ENCODE measurements around the gene TMOD4.
"Not testable (repeated sequence)": the region's sequence is repeated elsewhere in the genome, so short reads cannot be mapped to it uniquely, and the experiment has no call there.

TMOD4 gene

DNA sequence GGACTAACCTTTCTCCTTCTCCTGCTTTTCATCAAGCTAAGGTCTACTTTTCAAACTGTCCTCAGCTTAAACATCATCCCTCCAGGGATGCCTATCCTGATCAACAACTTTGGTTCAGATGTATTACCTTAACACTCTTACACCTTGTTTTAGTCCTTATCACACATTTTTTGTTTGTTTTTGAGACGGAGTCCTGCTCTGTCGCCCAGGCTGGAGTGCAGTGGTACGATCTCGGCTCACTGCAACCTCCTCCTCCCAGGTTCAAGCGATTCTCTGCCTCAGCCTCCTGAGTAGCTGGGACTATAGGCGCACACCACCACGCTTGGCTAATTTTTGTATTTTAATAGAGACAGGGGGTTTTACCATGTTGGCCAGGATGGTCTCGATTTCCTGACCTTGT is 12.9 kb upstream of the TMOD4 start:
- H3K4me2 ChIP-seq (ENCODE audit: low read length); DNase-seq; H2BK15ac ChIP-seq (replicated peaks; ENCODE audit: low read depth); H2BK120ac ChIP-seq (ENCODE audit: low read depth, low read length); H4K8ac ChIP-seq (ENCODE audit: low read depth, low read length); H3K4me1 ChIP-seq (ENCODE audit: control insufficient read depth, low read depth, low read length); H3K79me1 ChIP-seq (ENCODE audit: low read length); H3K4me3 ChIP-seq (ENCODE audit: low read length); H3K27me3 ChIP-seq (ENCODE audit: insufficient read depth, low read length, poor library complexity); H3K18ac ChIP-seq (ENCODE audit: low read length); H4K5ac ChIP-seq (ENCODE audit: low read length); H3K27ac ChIP-seq (ENCODE audit: low read depth, low read length); H3K4ac ChIP-seq (ENCODE audit: low read depth, low read length); H2AK5ac ChIP-seq (ENCODE audit: low read length); H3K23ac ChIP-seq (ENCODE audit: low read length); H3K36me3 ChIP-seq (ENCODE audit: control insufficient read depth, insufficient read depth, low read length); H2BK5ac ChIP-seq (ENCODE audit: low read length); H3K56ac ChIP-seq (ENCODE audit: low read length): not testable (repeated sequence)
- Histone ChIP-seq H3K79me2 (ENCODE audit: control insufficient read depth, insufficient read depth, low read length) (peaks cover 12% of the 10 kb centered on the region), H3K9ac (ENCODE audit: low read length) (peak overlapping the region; percentile 72)
- no CpG with 5 or more reads among the region's 8 CpGs for WGBS (ENCODE audit: extremely low coverage, insufficient coverage, low lambda C conversion rate)

DNA sequence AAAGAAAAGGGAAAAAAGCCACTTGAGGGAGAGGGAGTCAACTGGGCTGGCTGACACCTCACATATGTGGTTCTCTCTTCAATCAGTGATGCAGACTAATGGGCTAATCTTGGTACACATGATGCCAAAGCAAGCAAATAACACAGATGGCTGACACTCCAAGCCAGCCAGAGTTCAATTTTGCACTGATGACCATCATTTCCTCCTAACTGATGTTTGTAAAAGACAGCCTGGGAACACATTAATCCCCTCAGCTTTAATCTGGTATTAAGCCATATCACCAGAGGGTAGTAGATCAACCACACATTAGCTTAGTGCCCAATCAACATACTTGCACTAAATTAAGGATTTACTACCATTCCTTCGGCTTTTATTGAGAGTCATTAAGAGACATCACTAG is 11.4 kb upstream of the TMOD4 start:
- H3K18ac ChIP-seq (ENCODE audit: low read length), result no peak overlapping the region
- H3K4me2 ChIP-seq (ENCODE audit: low read length), result no peak overlapping the region
- H3K27ac ChIP-seq (ENCODE audit: low read depth, low read length), result no peak overlapping the region
- H2BK15ac ChIP-seq (replicated peaks; ENCODE audit: low read depth), result no peak overlapping the region
- H4K8ac ChIP-seq (ENCODE audit: low read depth, low read length), result no peak overlapping the region
- WGBS (ENCODE audit: extremely low coverage, insufficient coverage, low lambda C conversion rate), result no CpG with 5 or more reads among the region's 1 CpG
- H3K79me1 ChIP-seq (ENCODE audit: low read length), result peaks cover 8% of the 10 kb centered on the region
- peaks cover 8% of the 10 kb centered on the region for H3K36me3 ChIP-seq (ENCODE audit: control insufficient read depth, insufficient read depth, low read length)
- no peak overlapping the region for H3K23ac ChIP-seq (ENCODE audit: low read length)
- no peak overlapping the region for H3K9ac ChIP-seq (ENCODE audit: low read length)
- no peaks in the 10 kb centered on the region for H3K27me3 ChIP-seq (ENCODE audit: insufficient read depth, low read length, poor library complexity)
- no peak for DNase-seq
- H2BK5ac ChIP-seq (ENCODE audit: low read length), result no peak overlapping the region
- H3K4ac ChIP-seq (ENCODE audit: low read depth, low read length), result no peak overlapping the region
- no peak overlapping the region for H3K4me3 ChIP-seq (ENCODE audit: low read length)
- no peak overlapping the region for H4K5ac ChIP-seq (ENCODE audit: low read length)
- no peaks in the 10 kb centered on the region for H3K4me1 ChIP-seq (ENCODE audit: control insufficient read depth, low read depth, low read length)
- peaks cover 12% of the 10 kb centered on the region for H3K79me2 ChIP-seq (ENCODE audit: control insufficient read depth, insufficient read depth, low read length)
- H2BK120ac ChIP-seq (ENCODE audit: low read depth, low read length), result no peak overlapping the region
- H2AK5ac ChIP-seq (ENCODE audit: low read length), result no peak overlapping the region
- no peak overlapping the region for H3K56ac ChIP-seq (ENCODE audit: low read length)

DNA sequence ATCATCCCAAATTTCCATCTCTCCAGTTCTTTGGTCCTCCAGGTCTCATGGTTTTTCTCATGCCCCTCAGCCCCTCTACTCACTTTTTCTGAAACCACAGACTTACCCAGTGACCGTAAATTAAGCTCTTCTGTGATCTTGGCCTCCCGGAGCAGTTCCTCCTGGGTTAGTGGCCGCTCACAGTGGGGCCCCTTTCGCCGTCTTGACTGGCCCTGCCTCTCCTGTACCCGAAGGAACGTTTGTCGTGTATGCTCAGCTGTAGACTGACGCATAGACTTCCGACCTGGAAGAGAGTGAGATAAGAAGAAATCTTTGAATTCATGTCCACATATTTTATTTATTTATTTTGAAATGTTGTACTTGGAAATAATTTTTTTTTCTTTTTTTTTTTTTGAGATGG is 8.4 kb upstream of the TMOD4 start:
- Histone ChIP-seq H3K4ac (ENCODE audit: low read depth, low read length) (no peak overlapping the region), H2BK120ac (ENCODE audit: low read depth, low read length) (no peak overlapping the region), H3K79me2 (ENCODE audit: control insufficient read depth, insufficient read depth, low read length) (peaks cover 9% of the 10 kb centered on the region), H2BK5ac (ENCODE audit: low read length) (no peak overlapping the region), H3K4me2 (ENCODE audit: low read length) (no peak overlapping the region), H3K4me1 (ENCODE audit: control insufficient read depth, low read depth, low read length) (no peaks in the 10 kb centered on the region), H3K18ac (ENCODE audit: low read length) (no peak overlapping the region), H3K9ac (ENCODE audit: low read length) (no peak overlapping the region), H3K36me3 (ENCODE audit: control insufficient read depth, insufficient read depth, low read length) (peaks cover 11% of the 10 kb centered on the region), H3K23ac (ENCODE audit: low read length) (no peak overlapping the region), H2AK5ac (ENCODE audit: low read length) (no peak overlapping the region), H3K4me3 (ENCODE audit: low read length) (no peak overlapping the region), H4K8ac (ENCODE audit: low read depth, low read length) (no peak overlapping the region), H2BK15ac (replicated peaks; ENCODE audit: low read depth) (no peak overlapping the region), H3K56ac (ENCODE audit: low read length) (no peak overlapping the region), H3K27me3 (ENCODE audit: insufficient read depth, low read length, poor library complexity) (no peaks in the 10 kb centered on the region), H4K5ac (ENCODE audit: low read length) (no peak overlapping the region), H3K79me1 (ENCODE audit: low read length) (peaks cover 8% of the 10 kb centered on the region), H3K27ac (ENCODE audit: low read depth, low read length) (no peak overlapping the region)
- no CpG with 5 or more reads among the region's 10 CpGs for WGBS (ENCODE audit: extremely low coverage, insufficient coverage, low lambda C conversion rate)
- DNase-seq, result no peak

DNA sequence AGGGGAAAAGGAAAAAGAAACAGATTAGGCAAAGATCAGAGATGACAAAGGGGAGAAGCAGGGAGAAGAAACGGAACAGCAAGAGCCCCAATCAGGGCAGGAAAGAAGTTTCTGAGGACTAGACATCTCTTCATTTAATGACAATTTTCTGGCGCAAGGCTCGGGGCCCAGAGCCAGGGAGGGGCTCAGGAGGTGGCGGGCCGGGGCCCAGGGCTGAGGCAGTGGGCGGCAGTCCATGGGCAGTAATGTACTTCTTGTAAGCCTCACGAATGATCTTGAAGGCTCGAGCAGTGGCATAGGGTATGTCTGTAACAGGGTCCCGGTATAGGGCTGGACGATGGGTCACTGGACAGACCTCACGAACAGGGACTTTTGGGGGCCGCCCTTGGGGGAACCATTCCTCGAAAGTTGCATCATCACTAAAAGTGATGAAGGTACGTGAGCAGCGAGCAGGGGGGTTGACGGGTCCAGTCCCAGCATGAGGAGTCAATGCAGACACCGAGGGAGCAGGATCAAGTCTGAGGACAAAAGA is 799 bp upstream of the TMOD4 start:
- Histone ChIP-seq H3K27ac (ENCODE audit: low read depth, low read length) (no peak overlapping the region), H3K79me1 (ENCODE audit: low read length) (no peaks in the 10 kb centered on the region), H2AK5ac (ENCODE audit: low read length) (no peak overlapping the region), H3K27me3 (ENCODE audit: insufficient read depth, low read length, poor library complexity) (no peaks in the 10 kb centered on the region), H3K4me3 (ENCODE audit: low read length) (no peak overlapping the region), H3K4me1 (ENCODE audit: control insufficient read depth, low read depth, low read length) (no peaks in the 10 kb centered on the region), H3K18ac (ENCODE audit: low read length) (no peak overlapping the region), H2BK15ac (replicated peaks; ENCODE audit: low read depth) (no peak overlapping the region), H3K9ac (ENCODE audit: low read length) (no peak overlapping the region), H2BK120ac (ENCODE audit: low read depth, low read length) (no peak overlapping the region), H3K4me2 (ENCODE audit: low read length) (no peak overlapping the region), H3K79me2 (ENCODE audit: control insufficient read depth, insufficient read depth, low read length) (no peaks in the 10 kb centered on the region), H3K56ac (ENCODE audit: low read length) (no peak overlapping the region), H3K23ac (ENCODE audit: low read length) (no peak overlapping the region), H4K8ac (ENCODE audit: low read depth, low read length) (no peak overlapping the region), H4K5ac (ENCODE audit: low read length) (no peak overlapping the region), H2BK5ac (ENCODE audit: low read length) (no peak overlapping the region), H3K4ac (ENCODE audit: low read depth, low read length) (no peak overlapping the region), H3K36me3 (ENCODE audit: control insufficient read depth, insufficient read depth, low read length) (peaks cover 4% of the 10 kb centered on the region)
- no peak for DNase-seq
- WGBS (ENCODE audit: extremely low coverage, insufficient coverage, low lambda C conversion rate), result no CpG with 5 or more reads among the region's 17 CpGs

DNA sequence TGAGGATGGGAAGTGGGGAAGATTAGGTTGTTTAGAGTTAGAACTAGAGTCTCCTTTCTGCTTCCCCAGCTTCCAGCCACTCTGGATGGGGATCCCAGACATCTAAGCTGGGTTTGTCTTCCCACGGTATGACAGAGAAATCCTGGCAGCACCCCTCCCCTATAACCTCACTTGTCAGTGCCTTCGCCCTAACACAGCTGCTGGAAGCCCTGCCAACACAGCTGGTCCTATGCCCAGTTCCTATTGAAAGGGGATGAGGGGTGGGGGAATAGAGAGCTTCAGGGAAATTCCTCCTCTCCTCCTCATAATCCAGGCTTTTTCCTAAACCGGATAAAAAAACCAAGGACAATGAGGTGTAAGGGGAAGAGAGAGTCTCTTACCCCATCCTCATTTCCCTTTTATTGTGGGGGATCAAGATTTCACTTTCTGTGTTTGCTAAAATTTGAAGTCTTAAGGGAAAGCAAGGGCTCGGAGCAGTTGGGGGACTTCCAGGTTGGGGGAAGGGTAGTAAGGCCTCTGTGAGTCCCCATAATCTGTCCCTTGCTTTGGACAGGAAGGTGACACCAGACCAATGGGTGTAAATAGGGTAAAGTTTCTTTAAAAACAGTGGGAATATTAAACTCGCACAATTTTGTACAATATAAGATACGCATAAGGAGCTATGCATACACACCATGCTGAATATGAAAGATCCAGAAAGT is 590 bp downstream of the TMOD4 start:
- Histone ChIP-seq H2BK120ac (ENCODE audit: low read depth, low read length) (no peak overlapping the region), H3K23ac (ENCODE audit: low read length) (no peak overlapping the region), H3K27me3 (ENCODE audit: insufficient read depth, low read length, poor library complexity) (no peaks in the 10 kb centered on the region), H4K8ac (ENCODE audit: low read depth, low read length) (no peak overlapping the region), H3K4me1 (ENCODE audit: control insufficient read depth, low read depth, low read length) (no peaks in the 10 kb centered on the region), H4K5ac (ENCODE audit: low read length) (no peak overlapping the region), H3K36me3 (ENCODE audit: control insufficient read depth, insufficient read depth, low read length) (peaks cover 1% of the 10 kb centered on the region), H2BK5ac (ENCODE audit: low read length) (no peak overlapping the region), H3K79me1 (ENCODE audit: low read length) (no peaks in the 10 kb centered on the region), H3K4ac (ENCODE audit: low read depth, low read length) (no peak overlapping the region), H3K27ac (ENCODE audit: low read depth, low read length) (no peak overlapping the region), H3K9ac (ENCODE audit: low read length) (no peak overlapping the region), H3K79me2 (ENCODE audit: control insufficient read depth, insufficient read depth, low read length) (no peaks in the 10 kb centered on the region), H2AK5ac (ENCODE audit: low read length) (no peak overlapping the region), H2BK15ac (replicated peaks; ENCODE audit: low read depth) (no peak overlapping the region), H3K4me2 (ENCODE audit: low read length) (no peak overlapping the region), H3K56ac (ENCODE audit: low read length) (no peak overlapping the region), H3K4me3 (ENCODE audit: low read length) (no peak overlapping the region), H3K18ac (ENCODE audit: low read length) (no peak overlapping the region)
- DNase-seq, result no peak
- no CpG with 5 or more reads among the region's 6 CpGs for WGBS (ENCODE audit: extremely low coverage, insufficient coverage, low lambda C conversion rate)

DNA sequence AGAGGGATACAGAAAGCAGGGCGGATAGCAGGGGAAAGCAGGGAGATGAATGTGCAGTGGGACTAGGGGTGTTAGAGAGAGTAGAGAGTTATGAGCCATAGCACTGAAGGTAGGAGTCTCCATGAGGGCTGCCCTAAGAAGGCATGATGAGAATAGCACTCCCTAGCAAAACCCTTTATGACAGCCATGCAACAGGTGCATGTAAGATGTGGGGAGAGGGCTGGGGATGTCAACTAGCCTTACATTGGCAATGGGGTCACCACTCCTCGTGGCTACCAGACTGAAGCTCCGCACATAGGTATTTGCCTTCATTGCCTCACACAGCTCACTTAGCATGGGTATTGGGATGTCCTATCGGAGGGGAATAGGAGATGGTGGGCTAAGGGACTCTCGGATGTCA is 4.6 kb downstream of the TMOD4 start:
- DNase-seq, result no peak

More for the DNA sequence above, 4.6 kb downstream of the TMOD4 start:
- WGBS (ENCODE audit: extremely low coverage, insufficient coverage, low lambda C conversion rate), result no CpG with 5 or more reads among the region's 5 CpGs
- H3K4me3 ChIP-seq (ENCODE audit: low read length), result no peak overlapping the region
- H3K56ac ChIP-seq (ENCODE audit: low read length), result no peak overlapping the region
- H3K4me1 ChIP-seq (ENCODE audit: control insufficient read depth, low read depth, low read length), result no peaks in the 10 kb centered on the region
- no peak overlapping the region for H2BK5ac ChIP-seq (ENCODE audit: low read length)
- H3K79me1 ChIP-seq (ENCODE audit: low read length), result no peaks in the 10 kb centered on the region
- H3K27me3 ChIP-seq (ENCODE audit: insufficient read depth, low read length, poor library complexity), result no peaks in the 10 kb centered on the region
- no peak overlapping the region for H2BK120ac ChIP-seq (ENCODE audit: low read depth, low read length)
- H3K27ac ChIP-seq (ENCODE audit: low read depth, low read length), result no peak overlapping the region
- H3K79me2 ChIP-seq (ENCODE audit: control insufficient read depth, insufficient read depth, low read length), result no peaks in the 10 kb centered on the region
- H3K23ac ChIP-seq (ENCODE audit: low read length), result no peak overlapping the region
- H3K4me2 ChIP-seq (ENCODE audit: low read length), result no peak overlapping the region
- H3K4ac ChIP-seq (ENCODE audit: low read depth, low read length), result no peak overlapping the region
- H4K5ac ChIP-seq (ENCODE audit: low read length), result no peak overlapping the region
- no peak overlapping the region for H2AK5ac ChIP-seq (ENCODE audit: low read length)
- H3K36me3 ChIP-seq (ENCODE audit: control insufficient read depth, insufficient read depth, low read length), result peaks cover 1% of the 10 kb centered on the region
- no peak overlapping the region for H2BK15ac ChIP-seq (replicated peaks; ENCODE audit: low read depth)
- H3K18ac ChIP-seq (ENCODE audit: low read length), result no peak overlapping the region
- no peak overlapping the region for H3K9ac ChIP-seq (ENCODE audit: low read length)
- H4K8ac ChIP-seq (ENCODE audit: low read depth, low read length), result no peak overlapping the region

Data from mesendoderm (in vitro differentiated cells).